SK-MEL-5 (cell line): ENCODE measurements around the gene KSR1. TPM values are rescaled to one million over a fixed set of nuclear protein-coding genes. Genes with fewer than 3 reads are reported as not detected.
A peak's percentile ranks its signal among the peaks of the same experiment; 100 is the strongest.

Experiments
- DNase-seq: peaks from one replicate; pipeline ENCODE4 v3.0.0-alpha.2; 2016; ENCODE audit warnings: low read depth, low spot score
- in situ Hi-C: cut with HindIII; loops from 2 replicates; pipeline ENCODE4 v1.10.0; 2016; ENCODE audit warnings: low sequenced_read_pairs, high pct_unique_total_duplicates, low pct_unique_long_range_greater_than_20kb
- total RNA-seq: library from RNA; depleted of rRNA; stranded (reverse); fragments of >200 nt; shearing (Covaris generic); gene quantifications from 2 replicates; pipeline ENCODE4 v1.2.3, GENCODE V29; 2014

KSR1 gene
- total RNA-seq, 1 experiment from 2014 or later = 4.4 TPM

DNA sequence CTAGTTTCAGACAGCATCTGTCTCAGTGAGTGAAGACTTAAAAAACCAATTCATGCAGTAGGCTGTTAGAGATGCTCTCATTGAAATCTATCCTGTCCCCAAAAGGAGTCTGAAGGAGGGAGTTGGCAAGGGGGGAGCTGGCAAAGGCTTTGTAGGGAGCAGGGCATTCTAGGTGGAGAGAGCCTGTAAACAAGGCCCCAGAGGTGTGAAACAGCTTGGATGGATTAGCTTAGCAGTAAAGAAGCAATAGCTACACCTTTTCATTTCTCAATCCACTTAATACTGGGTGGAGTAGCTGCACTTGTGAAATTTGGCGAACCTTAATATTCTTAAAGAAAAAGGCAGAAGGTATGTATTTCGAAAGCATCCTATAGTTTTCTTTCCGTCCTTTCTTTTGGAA is 61.8 kb downstream of the KSR1 start:
- no peak for DNase-seq
- in situ Hi-C loops = no loop called here

DNA sequence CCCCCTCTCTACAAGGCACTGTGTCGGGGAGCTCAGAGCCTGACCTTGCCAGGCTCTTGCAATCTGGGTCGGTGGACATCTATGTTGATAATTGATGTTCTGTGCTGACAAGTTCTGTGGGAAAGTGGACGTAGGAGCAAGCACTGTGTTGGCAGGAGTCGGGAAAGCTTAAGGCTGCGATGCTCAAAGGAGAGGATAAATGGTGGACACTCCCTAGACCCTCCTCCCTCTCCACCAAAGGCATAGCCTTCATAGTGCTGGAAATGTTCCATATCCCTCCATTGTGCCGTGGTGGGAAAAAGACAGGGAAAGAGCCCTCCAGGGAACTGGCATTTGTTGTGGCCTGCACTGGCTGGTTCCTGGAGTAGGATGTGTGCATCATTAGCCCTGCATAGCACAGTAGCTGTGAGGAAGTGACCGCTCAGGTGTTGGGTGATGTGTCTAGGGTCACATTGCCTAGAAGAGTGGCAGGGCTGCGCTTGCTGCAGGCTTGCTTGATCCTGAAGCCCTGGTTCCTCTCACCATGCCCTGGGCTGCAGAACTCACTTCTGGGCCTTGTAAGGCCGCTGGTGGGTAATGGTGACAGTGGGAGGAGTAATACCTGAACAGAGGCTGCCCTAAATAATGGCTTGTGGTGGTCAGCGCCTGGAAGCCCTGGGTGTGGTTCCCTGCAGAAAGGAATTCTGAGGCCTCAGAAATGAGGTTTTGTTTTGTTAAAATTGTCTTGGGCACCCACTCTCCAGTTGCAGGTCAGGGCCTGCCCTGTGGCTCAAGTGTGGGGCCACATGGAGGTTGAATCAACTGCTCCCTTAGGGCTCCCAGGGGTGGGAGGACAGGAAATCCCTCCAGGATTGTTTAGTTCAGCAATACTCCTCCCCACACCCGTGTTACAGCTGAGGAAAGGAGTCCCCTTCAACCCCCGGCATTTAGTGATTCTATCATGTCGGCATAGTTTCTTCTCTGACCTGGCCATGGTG is 62.6 kb downstream of the KSR1 start:
- in situ Hi-C loops = no loop called here
- no peak for DNase-seq

DNA sequence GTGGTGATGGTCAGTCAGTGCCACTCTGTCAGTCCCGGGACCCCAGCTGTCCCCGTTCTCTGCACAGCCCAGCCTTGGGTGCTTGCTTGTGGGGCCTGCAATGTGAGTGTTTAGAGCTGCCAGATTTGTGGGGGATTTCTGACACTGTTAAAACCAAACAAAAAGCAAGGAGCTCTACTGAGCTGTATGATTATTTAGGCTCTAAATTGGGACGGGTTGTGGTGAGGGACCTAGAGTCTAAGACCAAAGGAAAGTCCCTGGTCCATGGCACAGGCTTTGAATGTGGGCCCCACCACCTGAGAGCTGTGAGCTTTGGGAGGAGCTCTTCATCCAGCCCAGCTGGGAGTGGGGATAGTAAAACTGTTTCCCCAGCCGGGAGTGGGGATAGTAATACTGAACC is 63.3 kb downstream of the KSR1 start:
- no peak for DNase-seq
- in situ Hi-C loops = no loop called here

DNA sequence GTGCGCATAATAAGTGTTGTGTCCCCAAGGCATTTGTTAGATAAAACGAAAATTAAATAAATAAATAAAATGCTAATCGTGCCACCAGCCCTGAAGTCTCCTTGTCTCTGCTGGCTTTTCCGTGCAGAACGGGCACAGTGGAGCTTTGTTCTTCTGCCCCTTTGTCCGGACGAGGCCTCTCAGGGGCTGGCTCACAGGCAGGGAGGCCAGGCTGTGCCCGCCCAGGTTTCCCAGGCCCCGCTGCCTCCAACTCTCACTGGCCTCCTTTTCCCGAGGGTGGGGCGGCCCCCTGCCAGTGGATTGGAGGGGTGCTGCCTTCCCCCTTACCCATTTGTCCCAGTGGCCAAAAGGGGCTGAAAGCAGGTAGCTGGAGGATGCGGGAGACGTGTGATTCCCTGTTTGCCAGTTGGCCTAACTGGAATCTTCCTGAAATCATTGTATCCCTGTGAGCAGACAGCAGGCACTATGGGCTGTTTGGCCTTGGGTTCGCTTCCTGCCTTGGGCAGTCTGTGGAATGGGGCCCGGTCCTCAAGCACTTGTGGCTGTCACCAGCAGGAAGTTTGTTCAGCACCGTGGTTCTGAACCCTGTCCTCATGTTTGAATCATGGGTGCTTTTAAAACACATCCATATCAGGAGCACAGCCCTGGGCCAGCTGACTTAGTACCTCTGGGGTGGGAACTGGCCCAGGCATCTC is 64.4 kb downstream of the KSR1 start:
- peak; percentile 89 for DNase-seq
- in situ Hi-C loops = no loop called here

DNA sequence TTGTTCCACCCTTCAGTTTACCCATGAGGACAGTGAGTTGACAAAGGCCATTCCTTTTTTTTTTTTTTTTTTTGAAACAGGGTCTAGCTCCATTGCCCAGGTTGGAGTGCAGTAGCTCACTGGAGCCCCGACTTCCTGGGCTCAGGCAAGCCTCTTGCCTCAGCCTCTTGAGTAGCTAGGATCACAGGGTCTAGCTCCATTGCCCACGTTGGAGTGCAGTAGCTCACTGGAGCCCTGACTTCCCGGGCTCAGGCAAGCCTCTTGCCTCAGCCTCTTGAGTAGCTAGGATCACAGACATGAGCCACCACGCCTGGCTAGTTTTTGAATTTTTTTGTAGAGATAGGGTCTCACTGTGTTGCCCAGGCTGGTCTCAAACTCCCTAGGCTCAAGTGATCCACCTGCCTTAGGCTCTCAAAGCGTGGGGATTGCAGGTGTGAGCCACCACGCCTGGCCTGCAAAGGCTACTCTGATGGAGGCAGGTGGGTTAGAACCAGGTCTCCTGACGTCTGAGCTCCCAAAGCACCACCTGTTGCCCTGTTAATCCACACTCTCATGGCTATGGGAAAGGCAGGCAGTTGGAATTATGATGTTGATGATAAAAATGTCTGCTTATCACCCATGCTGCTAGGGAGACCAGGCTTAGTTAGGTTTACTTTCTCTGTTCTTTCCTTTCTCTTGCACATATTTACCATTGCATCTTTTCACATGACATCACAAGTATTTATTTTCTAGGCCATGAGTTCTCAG is 65.2 kb downstream of the KSR1 start:
- no peak for DNase-seq
- in situ Hi-C loops = no loop called here

DNA sequence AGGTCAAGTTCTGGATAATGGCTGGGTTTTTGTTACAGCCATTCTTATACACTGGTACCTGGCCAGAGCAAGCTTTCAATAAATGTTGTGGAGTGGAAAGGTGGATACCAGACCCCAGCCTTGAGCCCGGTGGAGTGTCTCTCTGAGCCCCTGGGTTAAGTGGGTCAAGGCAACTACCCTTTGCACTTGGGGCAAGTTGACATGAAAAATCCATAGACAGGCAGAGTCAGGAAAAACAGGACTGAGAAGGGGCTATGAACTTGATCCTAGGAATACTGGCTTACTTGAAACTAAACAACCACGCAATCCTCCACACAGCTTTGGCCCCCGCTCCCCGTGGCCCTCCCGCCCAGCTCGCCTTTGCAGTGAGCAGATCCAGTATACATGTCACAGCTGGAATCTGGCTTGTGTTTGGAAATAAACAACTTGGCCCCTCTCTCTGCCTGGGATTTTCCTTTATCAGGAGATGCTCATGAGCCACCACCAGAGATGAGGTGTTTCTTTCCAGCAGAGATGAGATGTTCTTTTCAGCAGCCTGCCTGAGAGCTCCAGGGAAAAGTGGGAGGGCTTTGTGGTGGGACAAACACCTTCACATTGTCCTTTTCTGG is 65.9 kb downstream of the KSR1 start:
- in situ Hi-C loops = no loop called here

DNA sequence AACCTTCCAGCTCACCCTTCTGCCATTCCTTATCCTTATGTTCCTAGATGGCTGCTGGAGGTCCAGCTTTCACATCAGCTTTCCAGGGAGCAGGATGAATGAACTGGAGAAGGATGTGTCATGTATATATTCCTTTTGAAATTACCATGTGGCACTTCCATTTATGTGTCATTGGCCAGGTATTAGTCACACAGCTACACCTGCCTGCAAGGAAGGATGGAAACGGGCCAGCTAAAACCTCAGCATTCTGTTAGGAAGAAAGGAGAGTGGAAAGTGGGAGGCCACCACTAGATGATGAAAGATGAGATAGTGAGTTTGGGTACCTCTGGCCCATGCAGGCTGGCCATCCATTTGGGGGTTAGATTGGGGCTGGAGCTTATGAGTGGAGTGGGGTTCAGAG is 67.5 kb downstream of the KSR1 start:
- in situ Hi-C loops = no loop called here
- DNase-seq = no peak

More for the DNA sequence above, 65.9 kb downstream of the KSR1 start:
- no peak for DNase-seq

DNA sequence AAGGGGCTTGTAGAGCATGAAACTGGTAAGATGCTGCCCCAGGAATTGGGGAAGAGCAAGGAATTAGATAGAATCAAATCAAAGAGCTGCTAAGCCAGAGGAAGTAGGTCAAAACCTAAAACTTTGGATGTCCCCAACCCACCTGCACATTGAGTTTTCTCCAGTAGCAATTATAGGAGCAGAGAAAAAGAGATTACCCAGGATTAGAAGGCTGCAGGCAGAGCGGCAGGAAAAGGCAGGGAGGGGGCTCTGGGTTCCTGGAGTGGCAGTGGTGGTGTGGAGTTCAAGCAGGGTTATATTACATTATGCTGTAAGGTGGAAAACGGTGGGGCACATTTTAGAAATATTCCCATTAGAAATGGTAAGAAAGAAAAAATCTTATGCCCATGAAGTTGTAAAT is 68.3 kb downstream of the KSR1 start:
- in situ Hi-C loops = no loop called here
- DNase-seq = no peak

DNA sequence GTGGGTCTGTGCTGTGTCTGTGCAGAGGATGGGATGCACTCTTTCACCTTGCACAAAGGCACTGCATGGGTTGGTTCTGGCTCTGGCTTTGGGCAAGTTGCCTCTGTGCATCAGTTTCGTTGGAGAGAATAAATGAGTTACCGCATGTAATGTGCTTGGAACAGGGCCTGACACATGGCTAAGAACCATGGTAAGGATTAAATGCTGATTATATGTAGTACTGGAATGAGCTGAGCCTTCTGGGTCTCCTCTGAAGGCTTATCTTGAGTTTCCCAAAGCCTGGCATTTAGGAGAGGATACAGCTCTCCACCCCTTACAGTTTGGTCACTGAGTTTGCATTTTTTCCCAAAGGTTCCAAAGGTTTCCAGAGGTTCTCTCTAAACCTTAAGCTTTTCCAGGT is 69.1 kb downstream of the KSR1 start:
- in situ Hi-C loops = no loop called here

DNA sequence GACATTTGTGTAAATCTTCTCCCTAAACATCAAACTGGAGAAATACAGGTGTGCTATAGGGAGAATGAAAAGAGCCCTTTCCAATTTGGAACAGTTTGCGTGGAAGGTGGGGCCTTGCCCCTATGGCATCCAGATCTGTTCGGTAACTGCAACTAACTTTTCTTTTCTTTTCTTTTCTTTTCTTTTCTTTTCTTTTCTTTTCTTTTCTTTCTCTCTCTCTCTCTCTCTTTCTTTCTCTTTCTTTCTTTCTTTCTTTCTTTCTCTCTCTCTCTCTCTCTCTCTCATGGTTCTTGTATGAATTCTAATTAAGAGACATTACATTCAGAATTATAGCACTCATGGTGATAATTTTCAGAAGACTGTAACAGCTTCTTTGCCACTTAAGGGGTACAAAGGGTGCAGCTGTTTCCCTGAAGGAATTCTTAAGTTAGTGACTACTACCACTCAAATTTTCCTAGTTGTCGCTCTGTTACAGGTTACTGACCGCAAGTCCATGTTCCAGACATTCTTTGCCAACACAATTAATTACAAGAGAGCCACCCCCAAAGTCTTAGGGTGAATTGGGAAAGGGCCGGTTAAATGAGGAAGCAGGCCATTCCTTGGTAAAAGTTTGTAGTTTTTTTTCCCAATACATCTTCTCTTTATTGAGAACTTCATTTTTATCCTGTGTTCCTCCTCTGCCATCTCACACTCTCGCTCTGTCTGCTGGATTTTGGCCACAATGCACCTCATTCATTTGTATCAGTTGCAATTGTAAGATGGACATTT is 69.8 kb downstream of the KSR1 start:
- in situ Hi-C loops = no loop called here
- DNase-seq = no peak

More for the DNA sequence above, 69.1 kb downstream of the KSR1 start:
- no peak for DNase-seq

DNA sequence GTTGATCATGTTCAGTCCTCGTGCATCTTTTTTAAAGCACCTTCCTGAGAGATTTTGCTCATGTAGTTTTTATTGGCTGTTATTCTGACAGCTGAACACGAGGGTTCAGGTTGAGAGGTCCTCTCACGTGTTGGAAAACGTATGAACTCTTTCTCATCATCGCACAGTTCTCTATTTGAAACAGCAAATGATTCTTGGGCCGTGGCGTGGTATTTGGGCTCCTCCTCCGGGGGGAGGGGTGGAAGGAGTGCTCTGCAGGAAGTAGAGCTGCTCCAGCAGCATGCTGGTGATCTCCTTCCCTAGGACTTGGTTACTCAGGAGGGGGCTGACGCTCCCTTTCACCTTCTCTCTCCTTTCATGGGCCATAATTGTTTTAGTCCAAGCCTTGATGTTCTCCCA is 70.4 kb downstream of the KSR1 start:
- in situ Hi-C loops = no loop called here
- DNase-seq = peak; percentile 28

DNA sequence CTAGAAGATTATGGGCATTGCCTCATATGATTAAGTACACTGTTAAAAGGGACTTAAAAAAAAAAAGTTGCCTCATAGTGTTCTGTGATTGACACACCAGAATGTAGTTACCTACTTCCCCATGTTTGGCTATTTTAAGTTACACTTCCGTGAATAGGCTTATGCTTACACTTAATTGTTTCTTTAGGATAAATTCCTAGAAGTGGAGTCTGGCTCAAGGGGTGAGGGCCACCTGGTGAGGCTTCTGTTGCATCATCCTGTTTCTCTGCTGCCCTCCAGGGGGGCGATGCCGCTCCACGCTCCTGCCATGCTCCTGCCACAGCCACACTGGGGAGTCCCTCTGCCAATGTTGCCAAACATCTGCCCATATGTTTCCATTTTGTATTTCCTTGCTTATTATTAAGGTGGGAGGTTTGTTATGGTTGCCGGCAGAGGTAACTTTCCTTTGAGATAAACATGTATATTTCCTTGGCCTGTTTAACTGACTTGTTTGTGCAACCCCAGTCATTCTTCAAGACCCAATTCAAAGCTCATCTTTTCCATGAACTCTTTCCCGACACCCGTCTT is 73.1 kb downstream of the KSR1 start:
- in situ Hi-C loops = no loop called here
- peak; percentile 17 for DNase-seq

DNA sequence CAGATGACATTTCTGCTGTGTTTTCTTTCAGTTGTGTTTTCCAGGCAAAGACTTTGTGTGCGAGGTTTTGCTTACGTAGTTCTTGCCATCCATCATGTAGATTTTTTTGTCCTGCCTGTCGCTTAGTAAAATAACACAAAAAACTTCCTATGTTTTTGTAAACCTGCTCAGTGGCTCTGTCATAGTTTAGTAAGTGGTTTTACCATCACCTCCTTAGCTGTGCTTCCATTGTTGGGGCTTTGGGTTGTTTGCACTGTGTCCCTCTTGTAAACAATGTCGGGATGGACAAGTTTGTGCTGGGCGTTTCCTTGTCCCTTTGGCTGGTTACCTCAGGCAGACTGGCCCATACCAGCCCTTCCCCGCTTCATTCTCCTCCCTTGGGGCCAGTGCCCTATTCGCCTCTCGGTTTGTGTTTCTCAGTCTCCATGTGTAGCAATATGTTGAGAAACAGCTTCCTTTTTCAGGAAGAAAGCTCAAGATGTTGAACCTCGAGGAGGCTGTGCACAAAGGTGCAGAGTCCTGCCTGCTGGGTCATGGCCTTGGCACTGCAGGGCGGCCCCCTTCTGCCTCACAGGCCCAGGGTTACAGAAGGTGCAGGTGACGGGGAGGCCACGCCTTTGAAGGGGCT is 74.6 kb downstream of the KSR1 start:
- in situ Hi-C loops = no loop called here
- DNase-seq = no peak

DNA sequence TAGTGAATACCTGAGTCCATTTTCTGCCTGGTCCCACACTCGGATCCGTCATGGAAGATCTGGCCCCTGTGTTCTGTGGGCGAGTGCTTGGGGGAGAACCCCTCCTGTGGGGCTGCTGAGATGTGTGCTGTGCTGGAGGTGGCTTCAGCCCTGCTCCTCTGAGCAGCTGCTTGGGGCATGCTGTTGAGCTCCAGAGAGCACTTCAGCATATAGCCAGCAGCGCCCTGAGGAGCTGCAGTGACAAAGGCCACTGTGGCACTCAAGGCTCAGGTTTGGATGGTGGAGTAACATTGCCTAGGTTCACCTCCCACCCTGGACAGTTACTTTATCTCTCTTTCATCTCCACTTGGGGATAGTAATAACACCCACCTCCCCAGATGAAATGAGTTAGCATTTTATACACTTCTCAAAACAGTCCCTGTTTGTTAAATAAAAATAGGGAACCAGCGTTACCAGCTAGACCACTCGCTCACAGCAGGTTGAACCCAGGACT is 75.3 kb downstream of the KSR1 start:
- DNase-seq = no peak
- in situ Hi-C loops = no loop called here

DNA sequence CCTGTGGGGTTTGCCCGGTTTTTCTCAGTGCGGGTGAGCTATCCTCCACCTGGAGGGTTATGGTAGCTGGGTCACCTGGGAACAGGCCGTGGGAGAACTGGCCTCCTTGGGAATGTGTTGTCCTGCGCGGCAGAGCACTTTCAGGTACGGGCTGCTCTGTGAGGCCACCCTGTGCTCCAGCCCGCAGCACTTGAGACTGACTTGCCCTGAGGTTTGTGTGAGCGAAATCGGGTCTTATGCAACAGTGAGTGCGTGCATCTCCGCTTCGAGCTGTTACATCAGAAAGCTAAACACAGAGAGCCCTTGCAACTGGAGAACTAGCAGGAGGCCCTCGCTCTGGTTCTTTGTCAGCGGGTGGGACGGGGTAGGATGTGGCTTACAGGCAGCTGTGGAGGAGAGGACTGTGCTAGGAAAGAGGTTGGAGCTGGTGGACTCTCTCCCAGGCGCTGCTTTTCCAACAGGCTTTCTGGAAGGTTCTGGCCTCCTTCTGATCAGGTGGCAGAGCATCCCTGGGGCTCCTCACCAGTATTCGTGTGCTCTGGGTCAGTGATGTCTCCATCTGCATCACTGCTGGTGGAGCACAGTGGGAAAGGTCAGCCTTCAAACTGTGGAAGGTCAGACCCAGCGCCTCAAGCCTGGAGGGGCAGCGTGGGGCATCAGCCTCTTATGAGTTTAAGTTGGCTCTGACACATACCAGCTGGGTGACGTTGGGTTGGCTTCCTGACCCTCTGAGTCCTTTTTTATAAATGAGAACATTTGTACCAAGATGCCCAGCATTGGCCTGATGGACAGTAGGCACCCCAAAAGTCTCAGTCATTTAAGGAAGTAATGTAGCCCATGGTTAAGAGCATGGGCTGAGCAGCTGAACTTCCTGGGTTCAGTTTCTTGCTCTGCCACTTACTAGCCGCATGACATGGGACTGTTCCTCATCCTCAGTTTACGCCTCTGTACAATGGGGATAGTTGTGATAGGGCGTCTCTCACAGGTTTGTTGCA is 76.3 kb downstream of the KSR1 start:
- no peak for DNase-seq
- in situ Hi-C loops = no loop called here
